Kidney (tissue), 14 donors: ENCODE data around the gene CCSER1. TPM values are rescaled to one million over a fixed set of nuclear protein-coding genes. Genes with fewer than 3 reads are reported as not detected.

Experiments
- DNase-seq, 5 donors: peaks; one replicate each; pipeline ENCODE4 v3.0.0-alpha.2; 2013 to 2020
- FAIRE-seq: peaks from 2 replicates; lab custom pipeline; 2012; peaks lifted over from hg19 to GRCh38; lab: Jason Lieb, UNC
- H3K27ac ChIP-seq, 2 donors: one replicate each; pipeline ENCODE4 v1.7.0; 2013; ENCODE audit warnings: low read depth in 2 of 2, low read length in 2 of 2, inconsistent platforms in 1 of 2
- H3K27me3 ChIP-seq: one replicate; pipeline ENCODE4 v1.7.1; 2013; ENCODE audit warnings: low read length, inconsistent platforms; ENCODE audit not compliant: control insufficient read depth, insufficient read depth
- H3K36me3 ChIP-seq, 3 donors: one replicate each; pipeline versions ENCODE4 v1.7.0 to v1.7.1; 2013; ENCODE audit warnings: low read length in 3 of 3, control low read depth in 1 of 3, inconsistent platforms in 1 of 3; ENCODE audit not compliant: insufficient read depth in 3 of 3, control insufficient read depth in 2 of 3
- H3K4me1 ChIP-seq, 3 donors: one replicate each; pipeline versions ENCODE4 v1.7.0 to v1.7.1; 2013; ENCODE audit warnings: low read length in 3 of 3, inconsistent platforms in 1 of 3, low read depth in 1 of 3; ENCODE audit not compliant: control insufficient read depth in 2 of 3, insufficient read depth in 2 of 3
- H3K4me3 ChIP-seq, 3 donors: one replicate each; pipeline versions ENCODE4 v1.7.0 to v1.8.1; 2013; ENCODE audit warnings: low read length in 3 of 3, control low read depth in 1 of 3, inconsistent platforms in 1 of 3
- H3K9ac ChIP-seq, 3 donors: one replicate each; pipeline versions ENCODE4 v1.7.0 to v1.7.1; 2013; ENCODE audit warnings: low read length in 3 of 3, control low read depth in 1 of 3, inconsistent platforms in 1 of 3
- H3K9me3 ChIP-seq, 3 donors: one replicate each; pipeline versions ENCODE4 v1.7.0 to v1.7.1; 2013; ENCODE audit warnings: low read length in 3 of 3, control low read depth in 1 of 3, inconsistent platforms in 1 of 3; ENCODE audit not compliant: control insufficient read depth in 2 of 3, insufficient read depth in 1 of 3
- CTCF ChIP-seq: IDR thresholded peaks from 3 replicates; pipeline ENCODE4 v1.5.1; 2012; ENCODE audit warnings: mild to moderate bottlenecking, moderate library complexity, borderline replicate concordance; ENCODE audit not compliant: insufficient read depth; ENCODE audit errors: extremely low read depth
- intact Hi-C: fragments of 100-400 bp; cut with DNase I; formaldehyde crosslinking; loops from one replicate; pipeline ENCODE4 v1.11.1; 2022
- polyA plus RNA-seq: library from polyadenylated mRNA; stranded (reverse); fragments of 350-450 nt; fragmentation: Illumina TruSeq; extraction: RNeasy Lipid Tissue Mini Kit (QIAGEN cat#74804); gene quantifications from one replicate; pipeline ENCODE4 v1.2.3, GENCODE V29; 2014; ENCODE audit warnings: low read depth, low replicate concordance; ENCODE audit not compliant: insufficient read depth
- total RNA-seq: library from RNA; stranded (reverse); fragmentation: NEBNext Ultra II Directional; extraction: Animal tissue kit (Norgen Biotek cat#: 25700); gene quantifications from one replicate; pipeline ENCODE4 v1.2.1, GENCODE V29; 2021
- donor health status: control.
- donor health status: control.
- donor health status: control.
- donor health status: control.
- donor health status: control.
- donor health status: DM: yes; HTN: yes; CAD: no.
- donor health status: Normal renal cell carcinoma (clear cell type).

The CCSER1 gene
- total and polyA plus RNA-seq, 2 donors from 2014 or later = 4.2 to 26.8 TPM

GRCh38 chr4:91028228-91028627 is 901.0 kb downstream of the CCSER1 start:
- Histone ChIP-seq H3K36me3 (no peaks in the 10 kb centered on the region), H3K9me3 (no peaks in the 10 kb centered on the region), H3K27me3 (no peaks in the 10 kb centered on the region), H3K4me3 (no peak overlapping the region), H3K27ac (no peak overlapping the region), H3K9ac (no peak overlapping the region), H3K4me1 (no peaks in the 10 kb centered on the region)
- TF ChIP-seq CTCF = no peak
- DNase-seq (no peak), FAIRE-seq (no peak)
- intact Hi-C loops = no loop called here

GRCh38 chr4:91031761-91032160 is 904.6 kb downstream of the CCSER1 start:
- Histone ChIP-seq H3K9me3 (no peaks in the 10 kb centered on the region), H3K27me3 (no peaks in the 10 kb centered on the region), H3K36me3 (no peaks in the 10 kb centered on the region), H3K9ac (no peak overlapping the region), H3K4me3 (no peak overlapping the region), H3K4me1 (no peaks in the 10 kb centered on the region), H3K27ac (no peak overlapping the region)
- FAIRE-seq (no peak), DNase-seq (no peak)
- intact Hi-C loops = no loop called here
- TF ChIP-seq CTCF = no peak

- no peaks in the 10 kb centered on the region for H3K36me3 ChIP-seq
- no peak overlapping the region for H3K4me3 ChIP-seq
- intact Hi-C loops = no loop called here
- no peak for TF ChIP-seq CTCF
- no peak overlapping the region for H3K27ac ChIP-seq
- DNase-seq (no peak), FAIRE-seq (no peak)
- H3K9ac ChIP-seq = no peak overlapping the region
- no peaks in the 10 kb centered on the region for H3K9me3 ChIP-seq
- H3K4me1 ChIP-seq = no peaks in the 10 kb centered on the region
- no peaks in the 10 kb centered on the region for H3K27me3 ChIP-seq
These were observed 905.7 kb downstream of the CCSER1 start for GRCh38 chr4:91032725-91033445.
